ENCODE measurements around the gene PTGS2.

DNA sequence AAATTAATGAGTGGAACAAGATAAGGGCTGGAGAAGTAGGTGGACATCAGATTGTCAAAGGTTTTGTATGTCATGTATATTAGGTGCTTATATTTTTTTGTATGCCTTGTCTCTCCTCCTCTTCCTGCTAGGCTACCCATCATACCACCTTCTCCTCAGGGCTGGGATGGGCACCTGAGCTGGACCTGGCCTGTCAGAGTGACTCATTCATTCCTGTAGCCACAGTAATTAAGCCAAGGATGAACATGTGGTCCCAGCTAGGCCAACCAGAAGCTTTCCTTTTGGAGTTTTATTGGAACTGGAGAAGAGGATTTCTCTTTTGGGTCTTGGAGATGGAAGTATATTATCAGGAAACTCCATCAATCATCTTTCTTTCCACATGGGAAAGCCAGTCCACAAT is 21.2 kb downstream of the PTGS2 start:
- TF ChIP-seq TBL1XR1 (IDR thresholded peaks at IDR 0.05; ENCODE audit: low read depth, low read length): no peak
- no peak for TF ChIP-seq POLR2A (IDR thresholded peaks at IDR 0.05; ENCODE audit: low read depth, low read length)
- TF ChIP-seq, protein P1, sequence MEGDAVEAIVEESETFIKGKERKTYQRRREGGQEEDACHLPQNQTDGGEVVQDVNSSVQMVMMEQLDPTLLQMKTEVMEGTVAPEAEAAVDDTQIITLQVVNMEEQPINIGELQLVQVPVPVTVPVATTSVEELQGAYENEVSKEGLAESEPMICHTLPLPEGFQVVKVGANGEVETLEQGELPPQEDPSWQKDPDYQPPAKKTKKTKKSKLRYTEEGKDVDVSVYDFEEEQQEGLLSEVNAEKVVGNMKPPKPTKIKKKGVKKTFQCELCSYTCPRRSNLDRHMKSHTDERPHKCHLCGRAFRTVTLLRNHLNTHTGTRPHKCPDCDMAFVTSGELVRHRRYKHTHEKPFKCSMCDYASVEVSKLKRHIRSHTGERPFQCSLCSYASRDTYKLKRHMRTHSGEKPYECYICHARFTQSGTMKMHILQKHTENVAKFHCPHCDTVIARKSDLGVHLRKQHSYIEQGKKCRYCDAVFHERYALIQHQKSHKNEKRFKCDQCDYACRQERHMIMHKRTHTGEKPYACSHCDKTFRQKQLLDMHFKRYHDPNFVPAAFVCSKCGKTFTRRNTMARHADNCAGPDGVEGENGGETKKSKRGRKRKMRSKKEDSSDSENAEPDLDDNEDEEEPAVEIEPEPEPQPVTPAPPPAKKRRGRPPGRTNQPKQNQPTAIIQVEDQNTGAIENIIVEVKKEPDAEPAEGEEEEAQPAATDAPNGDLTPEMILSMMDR (IDR thresholded peaks at IDR 0.05 in 2 of 3, conservative IDR thresholded peaks at IDR 0.05 in 1 of 3; ENCODE audit: control insufficient read depth in 2 of 3, extremely low read depth in 1 of 3, insufficient read depth in 1 of 3, low read depth in 3 of 3, low read length in 3 of 3): no peak
- TF ChIP-seq BHLHE40 (IDR thresholded peaks at IDR 0.05; ENCODE audit: borderline replicate concordance in 1 of 2, low read depth in 2 of 2, low read length in 1 of 2): no peak
- TF ChIP-seq SUZ12 (IDR thresholded peaks at IDR 0.05; ENCODE audit: unreplicated experiment): no peak
- TF ChIP-seq ZNF274 (IDR thresholded peaks at IDR 0.05; ENCODE audit: insufficient read depth, insufficient read length): no peak
- TF ChIP-seq RCOR1 (conservative IDR thresholded peaks at IDR 0.05; ENCODE audit: low read depth, low read length): no peak
- no peak for TF ChIP-seq POLR2AphosphoS5 (IDR thresholded peaks at IDR 0.05; ENCODE audit: low read length)
- no peak for TF ChIP-seq MYC (IDR thresholded peaks at IDR 0.05; ENCODE audit: insufficient read depth, insufficient read length, insufficient replicate concordance, low read length, severe bottlenecking)
- no peak for TF ChIP-seq WRNIP1 (IDR thresholded peaks at IDR 0.05; ENCODE audit: borderline replicate concordance, low read depth, low read length)
- TF ChIP-seq SMAD1 (IDR thresholded peaks at IDR 0.05; ENCODE audit: low read depth, partially characterized antibody): no peak
- TF ChIP-seq USF2 (IDR thresholded peaks at IDR 0.05; ENCODE audit: borderline replicate concordance, low read depth, low read length): no peak
- TF ChIP-seq HDAC2 (IDR thresholded peaks at IDR 0.05): no peak
- no peak for TF ChIP-seq BMI1 (IDR thresholded peaks at IDR 0.05; ENCODE audit: borderline replicate concordance)
